Right forelimb (tissue), 1 donor: Measurements from ENCODE around the gene LRMDA.

Source experiments
- DNase-seq: peaks from one replicate; pipeline ENCODE4 v3.0.0-alpha.2; 2018

Gene LRMDA

GRCh38 chr10:75477680-75478079, 46.3 kb downstream of the LRMDA start:
- DNase-seq = no peak

- DNase-seq = no peak
Measured at GRCh38 chr10:75480374-75480773, 49.0 kb downstream of the LRMDA start.

- no peak for DNase-seq
Measured at GRCh38 chr10:75483188-75483587, 51.8 kb downstream of the LRMDA start.

GRCh38 chr10:75484717-75485116, 53.3 kb downstream of the LRMDA start:
- no peak for DNase-seq

GRCh38 chr10:75486591-75486990, 55.2 kb downstream of the LRMDA start:
- no peak for DNase-seq

- DNase-seq = no peak
Measured at GRCh38 chr10:75487087-75487754, 55.8 kb downstream of the LRMDA start.

- no peak for DNase-seq
Measured at GRCh38 chr10:75487755-75488125, 56.3 kb downstream of the LRMDA start.

GRCh38 chr10:75492173-75492925, 60.9 kb downstream of the LRMDA start:
- DNase-seq = no peak

- no peak for DNase-seq
Measured at GRCh38 chr10:75493464-75493863, 62.0 kb downstream of the LRMDA start.

- DNase-seq = no peak
Measured at GRCh38 chr10:75495434-75496190, 64.2 kb downstream of the LRMDA start.

GRCh38 chr10:75496191-75496567, 64.8 kb downstream of the LRMDA start:
- no peak for DNase-seq

GRCh38 chr10:75497997-75498883, 66.8 kb downstream of the LRMDA start:
- DNase-seq = no peak

- DNase-seq = no peak
Measured at GRCh38 chr10:75498884-75499350, 67.5 kb downstream of the LRMDA start.

GRCh38 chr10:75499556-75500160, 68.2 kb downstream of the LRMDA start:
- no peak for DNase-seq

GRCh38 chr10:75502389-75502788, 71.0 kb downstream of the LRMDA start:
- no peak for DNase-seq

- DNase-seq = no peak
Measured at GRCh38 chr10:75502838-75503237, 71.4 kb downstream of the LRMDA start.

GRCh38 chr10:75505293-75505692, 73.9 kb downstream of the LRMDA start:
- DNase-seq = no peak

- DNase-seq = no peak
Measured at GRCh38 chr10:75505840-75506506, 74.5 kb downstream of the LRMDA start.

GRCh38 chr10:75506930-75507329, 75.5 kb downstream of the LRMDA start:
- DNase-seq = no peak

- no peak for DNase-seq
Measured at GRCh38 chr10:75507469-75507868, 76.0 kb downstream of the LRMDA start.

GRCh38 chr10:75508239-75508813, 76.9 kb downstream of the LRMDA start:
- no peak for DNase-seq
